IMR-90 (cell line): ENCODE results near the gene NEDD4L. TPM values are rescaled to one million over a fixed set of nuclear protein-coding genes. Genes with fewer than 3 reads are reported as not detected.
A peak's percentile ranks its signal among the peaks of the same experiment; 100 is the strongest.

ENCODE experiments used
- ATAC-seq: fragments of 200-7000 bp; cut with Tn5 transposase; 2 replicates; pipeline ENCODE4 v1.9.1; 2020; ENCODE audit warnings: low read depth, mild to moderate bottlenecking, moderate library complexity
- BruUV-seq: library from RNA; stranded (reverse); fragments of 400-500 nt; replicated peaks from 2 replicates; lab custom pipeline; 2021; lab: Mats Ljungman, UMichigan
- CTCF ChIA-PET: fragments of 300-600 bp; formaldehyde crosslinking; extraction: SDS; loops from one replicate; lab custom pipeline; 2021; ENCODE audit warnings: antibody characterized with exemption; lab: Yijun Ruan, JAX
- POLR2A ChIA-PET: fragments of 300-600 bp; sonication (Branson Sonifier 250); formaldehyde crosslinking; loops from one replicate; lab custom pipeline; 2022; ENCODE audit warnings: antibody characterized with exemption; ENCODE audit not compliant: unreplicated experiment; lab: Charles Lee
- DNase-seq: peaks from one replicate; pipeline ENCODE4 v3.0.0; 2013
- H2AFZ ChIP-seq: replicated peaks from 2 replicates; pipeline ENCODE3; 2013; ENCODE audit warnings: low read length, mild to moderate bottlenecking; ENCODE audit not compliant: poor library complexity
- H2AK5ac ChIP-seq: 2 replicates; pipeline ENCODE4 v1.6.1; 2013; ENCODE audit warnings: low read depth, low read length, inconsistent platforms
- H2AK9ac ChIP-seq: replicated peaks from 2 replicates; pipeline ENCODE3; 2013; ENCODE audit warnings: mild to moderate bottlenecking, low read depth, low read length, moderate library complexity; ENCODE audit not compliant: poor library complexity
- H2BK120ac ChIP-seq: 2 replicates; pipeline ENCODE4 v1.6.1; 2013; ENCODE audit warnings: low read depth, low read length, inconsistent platforms
- H2BK15ac ChIP-seq: 3 replicates; pipeline ENCODE4 v1.6.1; 2013; ENCODE audit warnings: low read depth, low read length, inconsistent platforms
- H2BK20ac ChIP-seq: 2 replicates; pipeline ENCODE4 v1.6.1; 2013; ENCODE audit warnings: low read depth, mild to moderate bottlenecking, inconsistent platforms, low read length, moderate library complexity
- H2BK5ac ChIP-seq: 2 replicates; pipeline ENCODE4 v1.6.1; 2013; ENCODE audit warnings: mild to moderate bottlenecking, low read depth, low read length, inconsistent platforms; ENCODE audit not compliant: poor library complexity, severe bottlenecking
- H3K14ac ChIP-seq: replicated peaks from 2 replicates; pipeline ENCODE4 v1.6.1; 2013; ENCODE audit warnings: low read depth, low read length, inconsistent platforms
- H3K18ac ChIP-seq: 2 replicates; pipeline ENCODE4 v1.6.1; 2013; ENCODE audit warnings: low read depth, low read length, control low read depth
- H3K23ac ChIP-seq: 2 replicates; pipeline ENCODE4 v1.6.1; 2013; ENCODE audit warnings: low read depth, low read length, inconsistent platforms
- H3K27ac ChIP-seq: 2 replicates; pipeline ENCODE4 v1.5.1; 2013; ENCODE audit warnings: mild to moderate bottlenecking, control low read depth, low read length; ENCODE audit not compliant: insufficient read depth
- H3K27me3 ChIP-seq: 2 replicates; pipeline ENCODE4 v1.6.1; 2013; ENCODE audit warnings: low read length; ENCODE audit not compliant: control insufficient read depth, insufficient read depth
- H3K36me3 ChIP-seq: 2 replicates; pipeline ENCODE4 v1.6.1; 2013; ENCODE audit warnings: low read length, mixed read lengths; ENCODE audit not compliant: control insufficient read depth, insufficient read depth
- H3K4ac ChIP-seq: 2 replicates; pipeline ENCODE4 v1.6.1; 2013; ENCODE audit warnings: low read depth, low read length, inconsistent platforms
- H3K4me1 ChIP-seq: 2 replicates; pipeline ENCODE4 v1.6.1; 2013; ENCODE audit warnings: low read length, mixed read lengths; ENCODE audit not compliant: control insufficient read depth, insufficient read depth
- H3K4me2 ChIP-seq: 2 replicates; pipeline ENCODE4 v1.6.1; 2013; ENCODE audit warnings: low read depth, mild to moderate bottlenecking, control low read depth, low read length, moderate library complexity
- H3K4me3 ChIP-seq: 2 replicates; pipeline ENCODE4 v1.5.1; 2013; ENCODE audit warnings: low read depth, mild to moderate bottlenecking, control low read depth, low read length, moderate library complexity; ENCODE audit not compliant: insufficient read depth
- H3K56ac ChIP-seq: 2 replicates; pipeline ENCODE4 v1.6.1; 2013; ENCODE audit warnings: low read length, inconsistent platforms; ENCODE audit not compliant: insufficient read depth; ENCODE audit errors: extremely low read depth
- H3K79me1 ChIP-seq, 2 experiments: 2 replicates each; pipeline ENCODE4 v1.6.1; 2013; ENCODE audit warnings: low read length in 2 of 2, inconsistent platforms in 1 of 2, low read depth in 1 of 2
- H3K9ac ChIP-seq: 2 replicates; pipeline ENCODE4 v1.6.1; 2013; ENCODE audit warnings: low read depth, low read length, control low read depth
- H3K9me1 ChIP-seq: 2 replicates; pipeline ENCODE4 v1.6.1; 2013; ENCODE audit warnings: low read length, inconsistent platforms; ENCODE audit not compliant: insufficient read depth
- H3K9me3 ChIP-seq: 2 replicates; pipeline ENCODE4 v1.6.1; 2013; ENCODE audit warnings: low read length; ENCODE audit not compliant: control insufficient read depth, insufficient read depth
- H4K20me1 ChIP-seq: 2 replicates; pipeline ENCODE4 v1.6.1; 2013; ENCODE audit warnings: low read length, inconsistent platforms; ENCODE audit not compliant: insufficient read depth
- H4K5ac ChIP-seq: 2 replicates; pipeline ENCODE4 v1.6.1; 2013; ENCODE audit warnings: mild to moderate bottlenecking, low read depth, low read length, control low read depth
- H4K8ac ChIP-seq, 2 experiments: 2 replicates each; pipeline ENCODE4 v1.6.1; 2013; ENCODE audit warnings: low read depth in 2 of 2, low read length in 2 of 2, control low read depth in 1 of 2, inconsistent platforms in 1 of 2
- H4K91ac ChIP-seq: 2 replicates; pipeline ENCODE4 v1.6.1; 2013; ENCODE audit warnings: low read depth, low read length, inconsistent platforms; ENCODE audit not compliant: insufficient read depth
- BHLHE40 ChIP-seq: fragments of 150-350 bp; IDR thresholded peaks from 2 replicates; pipeline ENCODE4 v1.6.1; 2016; ENCODE audit warnings: mild to moderate bottlenecking, low read depth, low read length
- CEBPB ChIP-seq: IDR thresholded peaks from 2 replicates; pipeline ENCODE4 v1.6.1; 2012; ENCODE audit warnings: low read depth, low read length, improper control_type of control experiment
- FOS ChIP-seq: fragments of 150-350 bp; IDR thresholded peaks from 2 replicates; pipeline ENCODE4 v1.6.1; 2016; ENCODE audit warnings: low read depth, low read length
- MAFK ChIP-seq: IDR thresholded peaks from 2 replicates; pipeline ENCODE4 v1.6.1; 2012; ENCODE audit warnings: low read depth, low read length, improper control_type of control experiment
- MAZ ChIP-seq: IDR thresholded peaks from 2 replicates; pipeline ENCODE4 v1.6.1; 2012; ENCODE audit warnings: low read depth, mild to moderate bottlenecking, low read length, improper control_type of control experiment, moderate library complexity, borderline replicate concordance
- MXI1 ChIP-seq: IDR thresholded peaks from 2 replicates; pipeline ENCODE4 v1.6.1; 2012; ENCODE audit warnings: low read depth, mild to moderate bottlenecking, low read length, moderate library complexity, borderline replicate concordance
- NFE2L2 ChIP-seq: fragments of 150-350 bp; IDR thresholded peaks from 2 replicates; pipeline ENCODE4 v1.6.1; 2016; ENCODE audit warnings: low read depth, mild to moderate bottlenecking, low read length
- POLR2A ChIP-seq: IDR thresholded peaks from 2 replicates; pipeline ENCODE4 v1.6.1; 2012; ENCODE audit warnings: mild to moderate bottlenecking, low read depth, low read length
- RAD21 ChIP-seq: IDR thresholded peaks from 2 replicates; pipeline ENCODE4 v1.6.1; 2012; ENCODE audit warnings: low read length, improper control_type of control experiment
- RCOR1 ChIP-seq: IDR thresholded peaks from 2 replicates; pipeline ENCODE4 v1.6.1; 2012; ENCODE audit warnings: mild to moderate bottlenecking, low read length, improper control_type of control experiment; ENCODE audit not compliant: insufficient replicate concordance
- RFX5 ChIP-seq: IDR thresholded peaks from 2 replicates; pipeline ENCODE4 v1.8.0; 2012; ENCODE audit warnings: low read depth, mild to moderate bottlenecking, low read length, moderate library complexity
- SMC3 ChIP-seq: fragments of 150-350 bp; IDR thresholded peaks from 2 replicates; pipeline ENCODE4 v1.6.1; 2016; ENCODE audit warnings: low read depth, mild to moderate bottlenecking, antibody characterized with exemption, low read length, moderate library complexity
- WGBS, 2 experiments: methylation state at CpG; one replicate each; pipeline versions ENCODE4 v1.1.5 to v1.1.7; 2013; ENCODE audit warnings: missing lambda C conversion rate in 2 of 2; ENCODE audit not compliant: insufficient read length in 1 of 2; ENCODE audit errors: extremely low coverage in 2 of 2; 5-methylcytosine and 5-hydroxymethylcytosine counted together
- dilution Hi-C: fragments of 300-500 bp; cut with HindIII; formaldehyde crosslinking; loops from one replicate; pipeline ENCODE4 v1.14.3; 2018; ENCODE audit warnings: low sequenced_read_pairs; ENCODE audit not compliant: unreplicated experiment
- in situ Hi-C: fragments of 300-500 bp; cut with MboI; formaldehyde crosslinking; loops from 3 replicates; pipeline ENCODE4 v1.14.3; 2019; ENCODE audit warnings: low sequenced_read_pairs, inconsistent platforms, mixed read lengths
- intact Hi-C: fragments of 100-400 bp; cut with micrococcal nuclease; formaldehyde crosslinking; loops from 2 replicates; pipeline ENCODE4 v1.10.0; 2022
- polyA plus RNA-seq, 3 experiments: library from polyadenylated mRNA; depleted of rRNA; stranded (reverse); fragments of >200 nt; gene quantifications; 2 replicates each; pipeline ENCODE4 v1.2.3, GENCODE V29; 2012; ENCODE audit warnings: low replicate concordance in 1 of 3
- total RNA-seq: library from RNA; depleted of rRNA; stranded (reverse); fragments of >200 nt; gene quantifications from 2 replicates; pipeline ENCODE4 v1.2.3, GENCODE V29; 2012
- TF ChIP-seq, protein P1 (sequence below): fragments of 150-350 bp; IDR thresholded peaks from 2 replicates; pipeline ENCODE4 v1.6.1; 2017; ENCODE audit warnings: mild to moderate bottlenecking, antibody characterized with exemption, low read length, low read depth
- TF ChIP-seq, protein P2 (sequence below): conservative IDR thresholded peaks from 2 replicates; pipeline ENCODE4 v1.5.1; 2012; ENCODE audit warnings: mild to moderate bottlenecking, low read depth, low read length, improper control_type of control experiment
- TF ChIP-seq, protein P3 (sequence below): fragments of 150-350 bp; IDR thresholded peaks from 2 replicates; pipeline ENCODE4 v1.6.1; 2016; ENCODE audit warnings: low read depth, mild to moderate bottlenecking, low read length, moderate library complexity, borderline replicate concordance

The NEDD4L gene
- total and polyA plus RNA-seq, 2 of the 4 experiments (the other 2 are of a cell fraction) = 10.0 to 10.9 TPM

DNA sequence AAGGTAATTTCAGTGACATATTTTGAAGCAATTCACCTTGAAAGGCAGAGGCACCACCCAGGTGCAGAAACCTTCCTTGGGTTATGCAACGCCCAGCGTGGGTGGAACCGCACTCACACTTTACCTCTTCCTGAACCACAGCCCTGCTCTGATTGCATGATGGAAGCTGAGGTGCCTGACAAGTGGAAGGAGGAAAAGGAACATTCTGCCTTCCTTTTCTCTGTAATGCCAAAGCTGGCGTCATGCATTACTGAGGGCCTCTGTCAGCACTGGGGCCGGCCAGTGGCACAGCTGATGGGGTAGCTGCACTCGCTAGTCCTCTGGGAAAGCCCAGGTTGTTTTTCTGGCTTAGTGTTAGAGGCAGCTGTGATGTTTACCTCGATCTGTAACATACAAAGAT, 266.5 kb downstream of the NEDD4L start:
- Histone ChIP-seq H2BK5ac (no peak overlapping the region), H3K14ac (no peak overlapping the region), H3K36me3 (no peaks in the 10 kb centered on the region), H4K8ac (no peak overlapping the region), H3K4ac (no peak overlapping the region), H2BK20ac (no peak overlapping the region), H3K9me3 (peaks cover 4% of the 10 kb centered on the region), H3K27me3 (peaks cover 4% of the 10 kb centered on the region), H2AFZ (peak overlapping the region; percentile 8), H3K4me3 (no peak overlapping the region), H3K4me2 (no peak overlapping the region), H3K79me1 (no peaks in the 10 kb centered on the region), H4K20me1 (no peaks in the 10 kb centered on the region), H2AK5ac (no peak overlapping the region), H3K23ac (no peak overlapping the region), H3K27ac (no peak overlapping the region), H3K56ac (no peak overlapping the region), H4K91ac (no peak overlapping the region), H2AK9ac (no peak overlapping the region), H2BK15ac (no peak overlapping the region), H3K9ac (no peak overlapping the region), H4K5ac (no peak overlapping the region), H2BK120ac (no peak overlapping the region), H3K9me1 (peaks cover 7% of the 10 kb centered on the region), H3K4me1 (peaks cover 6% of the 10 kb centered on the region; the same call in 1 of the 2 replicates), H3K18ac (no peak overlapping the region)
- dilution Hi-C loops (no loop called here), in situ Hi-C loops (no loop called here), intact Hi-C loops (no loop called here)
- ATAC-seq = no peak
- TF ChIP-seq NFE2L2 (no peak), MXI1 (no peak), RFX5 (no peak), POLR2A (no peak), MAZ (no peak), BHLHE40 (no peak), FOS (no peak), MAFK (no peak), RAD21 (no peak), SMC3 (no peak), RCOR1 (no peak), CEBPB (no peak)
- TF ChIP-seq, protein P1, sequence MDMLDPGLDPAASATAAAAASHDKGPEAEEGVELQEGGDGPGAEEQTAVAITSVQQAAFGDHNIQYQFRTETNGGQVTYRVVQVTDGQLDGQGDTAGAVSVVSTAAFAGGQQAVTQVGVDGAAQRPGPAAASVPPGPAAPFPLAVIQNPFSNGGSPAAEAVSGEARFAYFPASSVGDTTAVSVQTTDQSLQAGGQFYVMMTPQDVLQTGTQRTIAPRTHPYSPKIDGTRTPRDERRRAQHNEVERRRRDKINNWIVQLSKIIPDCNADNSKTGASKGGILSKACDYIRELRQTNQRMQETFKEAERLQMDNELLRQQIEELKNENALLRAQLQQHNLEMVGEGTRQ = no peak
- TF ChIP-seq, protein P2, sequence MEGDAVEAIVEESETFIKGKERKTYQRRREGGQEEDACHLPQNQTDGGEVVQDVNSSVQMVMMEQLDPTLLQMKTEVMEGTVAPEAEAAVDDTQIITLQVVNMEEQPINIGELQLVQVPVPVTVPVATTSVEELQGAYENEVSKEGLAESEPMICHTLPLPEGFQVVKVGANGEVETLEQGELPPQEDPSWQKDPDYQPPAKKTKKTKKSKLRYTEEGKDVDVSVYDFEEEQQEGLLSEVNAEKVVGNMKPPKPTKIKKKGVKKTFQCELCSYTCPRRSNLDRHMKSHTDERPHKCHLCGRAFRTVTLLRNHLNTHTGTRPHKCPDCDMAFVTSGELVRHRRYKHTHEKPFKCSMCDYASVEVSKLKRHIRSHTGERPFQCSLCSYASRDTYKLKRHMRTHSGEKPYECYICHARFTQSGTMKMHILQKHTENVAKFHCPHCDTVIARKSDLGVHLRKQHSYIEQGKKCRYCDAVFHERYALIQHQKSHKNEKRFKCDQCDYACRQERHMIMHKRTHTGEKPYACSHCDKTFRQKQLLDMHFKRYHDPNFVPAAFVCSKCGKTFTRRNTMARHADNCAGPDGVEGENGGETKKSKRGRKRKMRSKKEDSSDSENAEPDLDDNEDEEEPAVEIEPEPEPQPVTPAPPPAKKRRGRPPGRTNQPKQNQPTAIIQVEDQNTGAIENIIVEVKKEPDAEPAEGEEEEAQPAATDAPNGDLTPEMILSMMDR = no peak
- TF ChIP-seq, protein P3, sequence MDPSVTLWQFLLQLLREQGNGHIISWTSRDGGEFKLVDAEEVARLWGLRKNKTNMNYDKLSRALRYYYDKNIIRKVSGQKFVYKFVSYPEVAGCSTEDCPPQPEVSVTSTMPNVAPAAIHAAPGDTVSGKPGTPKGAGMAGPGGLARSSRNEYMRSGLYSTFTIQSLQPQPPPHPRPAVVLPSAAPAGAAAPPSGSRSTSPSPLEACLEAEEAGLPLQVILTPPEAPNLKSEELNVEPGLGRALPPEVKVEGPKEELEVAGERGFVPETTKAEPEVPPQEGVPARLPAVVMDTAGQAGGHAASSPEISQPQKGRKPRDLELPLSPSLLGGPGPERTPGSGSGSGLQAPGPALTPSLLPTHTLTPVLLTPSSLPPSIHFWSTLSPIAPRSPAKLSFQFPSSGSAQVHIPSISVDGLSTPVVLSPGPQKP = no peak
- POLR2A ChIA-PET = no interaction called here
- CTCF ChIA-PET = interaction anchor here (0.9 kb wide), 1 partner anchor 16 kb away, joined by 4 read pairs; no protein-coding TSS in a partner anchor
- DNase-seq = no peak
- WGBS, 2 experiments = no CpG with 5 or more reads among the region's 7 CpGs
- no TSS peak for BruUV-seq
